Measurements from ENCODE around the gene CBARP. TPM values are rescaled to one million over a fixed set of nuclear protein-coding genes. Genes with fewer than 3 reads are reported as not detected.

The CBARP gene
- total and polyA plus RNA-seq, 9 of the 15 experiments (the other 6 are each of a cell fraction or from before 2014, with no cell fraction given), result 0.03 to 8.9 (median 1.2) TPM; not detected in 1

- TF ChIP-seq MAZ (CRISPR knock-in tag; conservative IDR thresholded peaks at IDR 0.05 in 1 of 2, IDR thresholded peaks at IDR 0.05 in 1 of 2), result no peak
- no peak for TF ChIP-seq TGIF2 (CRISPR knock-in tag; IDR thresholded peaks at IDR 0.05)
- peak; percentile 10; the same call in 1 of the 2 replicates for TF ChIP-seq REST (IDR thresholded peaks at IDR 0.05; ENCODE audit: borderline replicate concordance)
- no peak for TF ChIP-seq REST (CRISPR knock-in tag; IDR thresholded peaks at IDR 0.05; ENCODE audit: low read depth)
- TF ChIP-seq ERF (CRISPR knock-in tag; IDR thresholded peaks at IDR 0.05), result no peak
- TF ChIP-seq RBFOX2 (IDR thresholded peaks at IDR 0.05; ENCODE audit: low read depth, low read length), result peak; percentile 15; the same call in 1 of the 2 replicates
Observed at GRCh38 chr19:1223018-1223855, 14.6 kb downstream of the CBARP start (continued).

Data from K562 (cell line).